GM18517 (cell line): Measurements from ENCODE around the gene EFNB1.
"Not testable (repeated sequence)": the region's sequence is repeated elsewhere in the genome, so short reads cannot be mapped to it uniquely, and the experiment has no call there.

Experiments
- ATAC-seq: cut with Tn5 transposase; IDR thresholded peaks from one replicate; pipeline ENCODE4 v1.9.1; 2021; ENCODE audit warnings: mild to moderate bottlenecking, moderate library complexity; ENCODE audit not compliant: unreplicated experiment

The EFNB1 gene

DNA sequence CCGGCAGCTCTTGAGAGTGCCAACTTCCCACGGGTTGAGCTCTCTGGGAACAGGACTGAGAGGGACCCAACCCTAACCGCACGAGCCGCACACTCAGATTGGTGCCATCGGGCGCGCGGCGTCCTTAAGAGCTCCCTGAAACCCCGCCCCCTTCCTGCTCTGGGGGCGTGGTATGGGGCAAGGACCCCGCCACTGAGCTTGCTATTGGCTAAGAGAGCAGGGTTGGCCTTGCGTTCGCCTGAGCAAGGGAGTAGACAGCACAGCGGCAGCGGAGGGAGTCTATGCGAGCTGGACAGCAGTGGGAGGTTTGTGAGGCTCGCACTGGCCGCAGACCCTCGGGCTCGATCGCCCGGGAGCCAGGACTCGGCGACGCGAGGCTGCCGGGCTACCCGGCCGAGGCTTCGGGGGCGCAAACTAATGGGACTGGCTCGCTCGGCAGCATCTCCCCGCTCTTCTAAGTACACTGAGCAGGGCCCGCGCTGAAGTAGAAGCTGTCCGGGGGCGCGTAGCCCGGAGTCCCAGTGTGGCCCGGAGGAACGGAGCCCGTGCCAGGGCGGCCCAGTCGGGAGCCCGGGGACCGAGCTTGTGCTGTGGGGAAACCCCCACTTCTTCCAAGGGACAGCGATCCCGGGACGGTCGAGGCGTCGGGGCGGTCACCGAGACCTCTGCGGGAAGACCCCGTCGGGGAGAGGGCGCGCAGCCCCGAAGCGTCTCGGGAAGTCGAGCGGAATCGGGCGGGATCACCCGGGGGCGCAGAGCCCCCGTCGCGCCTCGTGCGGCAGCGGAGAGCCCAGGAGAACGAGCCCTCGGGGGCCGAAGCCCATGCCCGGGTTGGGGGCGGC is at the start of gene EFNB1:
Gene EFNB1, plus strand, starts transcription at position 282 of the 842 bp plus-strand sequence. CDS start 756 bp downstream, outside the sequence.
- peak; percentile 84 for ATAC-seq

DNA sequence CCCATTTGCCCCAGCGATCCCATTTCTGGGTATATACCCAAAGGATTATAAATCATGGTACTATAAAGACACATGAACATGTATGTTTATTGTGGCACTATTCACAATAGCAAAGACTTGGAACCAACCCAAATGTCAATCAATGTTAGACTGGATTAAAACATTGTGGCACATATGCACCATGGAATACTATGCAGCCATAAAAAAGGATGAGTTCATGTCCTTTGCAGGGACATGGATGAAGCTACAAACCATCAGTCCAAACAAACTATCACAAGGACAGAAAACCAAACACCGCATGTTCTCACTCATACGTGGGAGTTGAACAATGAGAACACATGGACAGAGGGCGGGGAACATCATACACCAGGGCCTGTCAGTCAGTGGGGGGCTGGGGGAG is 47.5 kb upstream of the EFNB1 start:
- ATAC-seq = not testable (repeated sequence)

DNA sequence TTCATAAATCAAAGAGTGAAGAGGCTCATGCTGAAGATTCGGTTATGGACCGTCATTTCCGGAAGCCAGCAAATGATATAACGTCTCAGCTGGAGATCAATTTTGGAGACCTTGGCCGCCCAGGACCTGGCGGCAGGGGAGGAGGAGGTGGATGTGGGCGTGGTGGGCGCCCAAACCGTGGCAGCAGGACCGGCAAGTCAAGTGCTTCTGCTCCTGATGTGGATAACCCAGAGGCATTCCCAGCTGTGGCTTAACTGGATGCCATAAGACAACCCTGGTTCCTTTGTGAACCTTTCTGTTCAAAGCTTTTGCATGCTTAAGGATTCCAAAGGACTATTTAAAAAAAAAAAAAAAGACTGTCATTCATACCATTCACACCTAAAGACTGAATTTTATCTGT is 44.0 kb upstream of the EFNB1 start:
- ATAC-seq = no peak

- not testable (repeated sequence) for ATAC-seq
Observed at GRCh38 chrX:68786581-68786980, 42.2 kb upstream of the EFNB1 start.

GRCh38 chrX:68789966-68790365 is 38.9 kb upstream of the EFNB1 start:
- no peak for ATAC-seq

- no peak for ATAC-seq
Observed at GRCh38 chrX:68792083-68792482, 36.7 kb upstream of the EFNB1 start.

DNA sequence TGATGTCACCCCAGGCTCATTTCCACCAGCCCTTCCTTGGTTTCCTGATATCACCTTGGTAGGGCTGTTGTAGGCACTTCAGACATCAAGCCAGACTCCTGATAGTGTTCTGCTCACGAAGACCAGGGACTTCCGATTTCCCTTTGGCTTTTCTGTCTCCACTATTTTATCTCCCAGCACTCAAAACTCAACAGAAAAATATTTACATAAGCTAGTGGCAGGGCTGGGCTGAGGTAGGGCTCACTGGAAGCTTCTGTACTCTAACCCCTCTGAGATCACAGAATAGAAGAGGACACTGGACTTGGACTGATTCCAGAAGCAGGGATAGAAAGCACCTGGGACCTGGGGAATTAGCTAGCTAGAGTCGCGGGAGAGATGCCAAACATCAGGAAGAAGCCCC is 34.4 kb upstream of the EFNB1 start:
- no peak for ATAC-seq

- ATAC-seq = no peak
Observed at GRCh38 chrX:68795741-68796140, 33.1 kb upstream of the EFNB1 start.

GRCh38 chrX:68798400-68798799 is 30.4 kb upstream of the EFNB1 start:
- not testable (repeated sequence) for ATAC-seq

DNA sequence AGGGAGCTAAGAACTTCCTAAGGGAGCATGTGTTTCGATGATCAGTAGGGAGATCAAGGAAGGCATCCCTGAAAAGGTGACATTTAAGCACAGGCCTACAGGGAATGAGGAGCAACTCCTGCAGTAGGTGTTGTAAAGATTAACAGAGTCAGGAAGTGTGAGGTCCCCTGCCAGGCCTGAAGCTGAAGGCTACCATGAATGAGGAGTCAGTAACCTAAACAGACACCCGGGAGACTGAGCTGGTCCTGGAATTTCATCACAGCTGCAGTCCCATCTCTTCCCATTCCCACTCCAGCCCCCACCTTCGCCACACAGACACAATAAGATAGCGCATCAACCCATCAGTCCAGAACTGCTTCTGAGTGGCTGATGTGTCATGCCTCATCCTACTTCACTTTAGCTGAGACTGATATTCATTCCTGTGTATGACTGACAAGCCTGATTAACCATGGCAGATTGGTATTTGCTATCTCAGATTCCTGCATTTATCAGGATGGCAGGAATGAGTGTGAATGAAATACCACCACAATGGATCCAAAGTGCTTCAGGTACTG is 27.0 kb upstream of the EFNB1 start:
- no peak for ATAC-seq

GRCh38 chrX:68807818-68808217 is 21.0 kb upstream of the EFNB1 start:
- ATAC-seq = no peak

- no peak for ATAC-seq
Observed at GRCh38 chrX:68808686-68809357, 20.0 kb upstream of the EFNB1 start.

DNA sequence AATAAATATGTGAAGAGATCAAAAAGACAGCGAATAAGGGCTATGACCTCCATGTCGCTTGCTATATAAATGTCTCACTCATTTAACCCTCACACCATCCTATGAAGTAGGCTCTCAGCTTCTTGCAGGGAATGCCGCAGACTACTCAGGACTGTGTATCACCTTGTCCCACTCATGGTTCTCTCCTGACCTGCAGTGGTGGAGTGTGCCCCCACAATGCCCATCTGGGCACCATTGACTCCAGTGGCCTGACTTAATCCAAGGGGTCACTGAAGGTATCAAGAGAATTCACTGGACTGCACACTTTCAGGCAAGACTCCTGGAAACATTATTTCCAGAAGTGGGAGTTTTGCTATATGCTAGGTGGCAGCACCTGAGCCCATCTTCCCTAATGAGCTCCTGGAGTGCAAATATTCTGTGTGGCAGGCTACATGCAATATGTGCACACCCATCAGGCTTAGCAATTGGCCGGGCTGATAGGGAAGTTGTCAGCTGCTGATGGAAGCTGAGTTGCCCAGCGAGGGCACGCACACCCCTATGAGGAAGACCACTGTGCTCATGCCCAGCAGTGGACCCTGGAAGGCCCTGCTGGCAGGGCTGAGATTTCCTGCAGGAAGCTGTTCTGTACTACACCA is 8.2 kb upstream of the EFNB1 start:
- ATAC-seq = no peak

GRCh38 chrX:68821616-68822015 is 7.2 kb upstream of the EFNB1 start:
- ATAC-seq = no peak

GRCh38 chrX:68822641-68823410 is 6.0 kb upstream of the EFNB1 start:
- peak; percentile 77 for ATAC-seq

- ATAC-seq = no peak
Observed at GRCh38 chrX:68823413-68824151, 5.2 kb upstream of the EFNB1 start.

DNA sequence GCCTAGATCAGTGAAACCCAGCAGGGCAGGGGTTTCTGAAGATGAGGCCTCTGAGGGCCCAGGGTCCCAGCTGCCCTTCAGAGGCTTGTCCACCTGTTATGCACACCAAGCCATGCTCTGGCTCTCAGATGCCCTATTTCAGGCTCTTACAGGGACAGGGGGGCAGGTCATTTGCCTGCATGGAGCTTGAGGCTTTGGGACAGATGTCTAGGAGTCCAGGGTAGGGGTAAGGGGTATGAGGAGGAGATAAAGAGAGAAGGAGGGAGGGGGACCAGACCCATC is 4.7 kb upstream of the EFNB1 start:
- ATAC-seq = no peak

DNA sequence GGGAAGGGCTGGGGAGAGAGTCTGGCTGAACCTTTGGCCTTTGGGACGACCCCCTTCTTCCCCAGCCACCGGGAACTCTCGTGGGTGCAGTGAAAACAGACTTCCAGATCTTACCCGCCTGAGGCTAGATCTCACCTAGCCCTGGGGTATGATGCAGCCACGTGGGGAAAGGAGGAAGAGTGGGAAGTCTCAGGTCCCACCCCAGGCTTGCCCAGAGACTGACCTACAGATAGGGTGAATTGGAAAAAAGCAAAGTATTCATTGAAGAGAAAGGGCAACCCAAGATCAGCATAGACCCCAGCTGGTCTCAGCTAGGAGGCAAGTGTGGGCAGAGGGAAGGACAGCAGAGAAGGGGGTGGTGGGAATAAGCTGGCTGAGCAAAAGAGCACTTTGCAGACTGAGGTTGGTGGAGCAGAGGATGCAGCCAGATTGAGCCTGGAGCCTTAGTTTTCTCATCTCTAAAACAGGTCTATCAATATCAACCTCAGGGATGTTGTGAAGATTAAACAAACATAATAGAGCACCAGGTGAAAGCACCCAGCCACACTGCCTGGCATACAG is 4.2 kb upstream of the EFNB1 start:
- ATAC-seq = no peak

DNA sequence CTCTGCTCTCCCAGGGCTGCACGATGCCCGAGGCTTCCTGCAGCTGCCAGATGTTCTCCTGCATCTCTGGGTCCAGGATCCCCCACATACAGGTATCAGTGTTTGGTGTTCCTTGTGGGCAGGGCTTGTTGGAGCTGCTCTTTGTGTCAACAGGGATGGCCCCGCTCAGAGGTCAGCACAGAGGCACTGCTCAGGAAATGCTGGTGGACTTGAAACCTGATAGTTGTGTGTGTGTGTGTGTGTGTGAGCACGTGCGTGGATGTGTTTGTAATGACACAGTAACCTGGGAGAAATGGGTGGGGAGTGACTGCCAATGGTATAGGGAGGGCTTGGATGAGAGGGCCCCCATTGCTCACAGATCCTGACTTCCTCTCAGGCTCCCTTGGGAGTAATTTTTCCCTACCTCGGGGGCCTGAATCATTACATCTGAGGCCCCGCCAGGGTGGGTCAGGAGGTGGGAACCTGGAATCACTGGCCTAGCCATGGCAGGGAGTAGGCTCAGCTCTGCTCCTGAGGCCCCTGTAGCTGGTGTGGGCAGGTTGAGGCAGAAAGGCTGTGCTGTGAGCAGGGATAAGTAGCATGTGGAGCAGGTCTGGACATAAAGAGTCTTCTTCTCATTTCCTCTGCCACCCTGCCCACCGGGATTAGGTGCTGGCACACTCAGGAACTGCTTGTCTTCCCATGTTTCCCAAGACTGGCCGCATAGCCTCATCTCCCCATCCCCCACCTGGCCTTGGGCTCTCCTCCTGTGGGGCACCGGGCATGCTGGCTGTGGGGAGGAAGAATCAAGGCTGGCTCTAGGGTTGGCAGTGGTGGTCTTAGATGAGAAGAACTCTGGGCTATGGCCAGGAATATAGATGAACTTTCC is 2.5 kb upstream of the EFNB1 start:
- no peak for ATAC-seq
